Measurements from ENCODE around the gene SNAP23.

Gene SNAP23

GRCh38 chr15:42495361-42496212 lies at the start of gene SNAP23:
Gene SNAP23 (plus strand): TSS chr15:42495634. CDS start chr15:42511847, 16,213 bp downstream.
- no peaks in the 10 kb centered on the region for H3K9me3 Mint-ChIP-seq (ENCODE audit: low read depth)
- H3K4me3 Mint-ChIP-seq, result peak within 1 kb of the TSS; percentile 98
- no peaks in the 10 kb centered on the region for H3K27me3 Mint-ChIP-seq
- H3K27ac Mint-ChIP-seq, result peak within 1 kb of the TSS; percentile 91
- no peaks in the 10 kb centered on the region for H3K36me3 Mint-ChIP-seq
- peaks cover 75% of the 10 kb centered on the region for H3K4me1 Mint-ChIP-seq (ENCODE audit: low read depth)

GRCh38 chr15:42447599-42447998 lies 47.8 kb upstream of the SNAP23 start:
- Mint-ChIP-seq H3K9me3 (ENCODE audit: low read depth) (no peaks in the 10 kb centered on the region), H3K27me3 (no peaks in the 10 kb centered on the region), H3K4me1 (ENCODE audit: low read depth) (peaks cover 2% of the 10 kb centered on the region), H3K36me3 (peaks cover 21% of the 10 kb centered on the region), H3K27ac (no peak overlapping the region), H3K4me3 (no peak overlapping the region)

DNA sequence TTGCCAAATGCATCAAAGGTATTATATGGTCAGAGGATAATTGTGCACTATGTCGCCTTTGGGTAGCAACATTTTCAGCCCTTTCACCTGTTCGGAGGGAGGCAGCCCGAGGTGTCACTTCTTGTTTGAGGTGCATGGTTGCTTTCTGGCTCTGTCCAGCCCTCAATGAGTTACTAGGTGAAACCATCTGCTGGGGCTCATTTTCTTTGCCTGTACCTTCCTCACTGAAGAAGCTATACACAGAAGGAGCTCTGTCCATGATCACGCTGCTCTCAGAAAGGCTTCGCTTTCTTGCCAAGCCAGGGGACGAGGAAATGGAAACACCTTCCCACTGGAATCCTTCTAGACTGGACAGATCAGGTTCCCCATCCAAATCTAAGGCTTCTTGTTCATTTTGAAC lies 47.2 kb upstream of the SNAP23 start:
- peaks cover 21% of the 10 kb centered on the region for H3K36me3 Mint-ChIP-seq
- H3K27me3 Mint-ChIP-seq, result no peaks in the 10 kb centered on the region
- no peak overlapping the region for H3K27ac Mint-ChIP-seq
- H3K9me3 Mint-ChIP-seq (ENCODE audit: low read depth), result no peaks in the 10 kb centered on the region
- no peak overlapping the region for H3K4me3 Mint-ChIP-seq
- peaks cover 2% of the 10 kb centered on the region for H3K4me1 Mint-ChIP-seq (ENCODE audit: low read depth)

DNA sequence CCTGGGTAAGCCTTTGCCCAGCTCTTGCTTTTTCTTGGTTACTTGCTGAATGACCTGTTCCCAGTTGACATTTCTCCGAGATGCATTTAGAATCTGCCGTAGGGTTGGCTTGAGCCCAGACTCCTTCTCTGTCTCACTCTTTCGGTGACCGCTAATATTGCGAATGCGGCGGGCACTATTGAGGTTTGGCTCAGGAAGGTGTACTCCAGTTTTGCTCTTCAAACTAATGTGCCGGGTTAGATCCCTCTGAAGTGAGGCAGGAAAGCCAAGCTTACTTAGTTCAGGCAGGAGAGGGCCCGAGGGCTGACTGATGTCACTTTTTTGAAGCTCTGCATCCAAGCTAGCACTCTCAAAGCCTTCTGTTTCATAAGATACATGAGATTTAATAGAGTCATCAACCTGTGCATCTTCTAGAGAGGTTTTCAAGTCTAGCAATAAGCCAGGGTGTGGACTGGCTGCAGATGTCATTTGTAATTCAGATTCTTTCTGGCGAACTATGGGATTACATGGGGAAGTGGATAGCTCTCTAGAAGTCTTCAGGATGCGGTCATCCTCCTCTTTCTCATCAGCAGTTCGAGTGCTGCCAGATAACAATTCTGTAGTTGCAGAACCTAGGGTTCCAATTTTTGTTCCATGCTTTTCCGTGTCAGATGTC lies 45.5 kb upstream of the SNAP23 start:
- Mint-ChIP-seq H3K36me3 (peaks cover 21% of the 10 kb centered on the region), H3K9me3 (ENCODE audit: low read depth) (no peaks in the 10 kb centered on the region)

DNA sequence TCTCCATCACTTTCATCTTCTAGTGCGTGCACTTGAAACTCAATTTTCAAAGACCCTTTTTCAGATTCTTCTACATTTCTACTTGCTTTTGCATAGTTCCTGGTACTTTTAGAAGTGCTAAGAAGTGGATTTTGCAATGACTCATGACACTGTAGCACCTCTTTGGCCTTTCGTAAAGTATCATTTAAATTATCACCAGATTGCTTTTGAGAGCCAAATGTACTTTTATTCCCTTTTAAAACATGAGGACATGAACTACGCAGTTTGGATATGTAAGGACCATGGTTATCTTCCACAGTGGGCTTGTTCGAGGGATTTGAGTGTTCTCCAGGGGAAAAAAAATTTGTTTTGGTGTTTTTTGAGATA lies 45.0 kb upstream of the SNAP23 start:
- H3K4me1 Mint-ChIP-seq (ENCODE audit: low read depth), result peaks cover 2% of the 10 kb centered on the region
- no peaks in the 10 kb centered on the region for H3K27me3 Mint-ChIP-seq
- no peak overlapping the region for H3K27ac Mint-ChIP-seq
- no peaks in the 10 kb centered on the region for H3K9me3 Mint-ChIP-seq (ENCODE audit: low read depth)
- peaks cover 17% of the 10 kb centered on the region for H3K36me3 Mint-ChIP-seq
- no peak overlapping the region for H3K4me3 Mint-ChIP-seq

More for the DNA sequence above, 45.5 kb upstream of the SNAP23 start:
- H3K4me3 Mint-ChIP-seq, result no peak overlapping the region
- peaks cover 2% of the 10 kb centered on the region for H3K4me1 Mint-ChIP-seq (ENCODE audit: low read depth)
- no peaks in the 10 kb centered on the region for H3K27me3 Mint-ChIP-seq
- H3K27ac Mint-ChIP-seq, result no peak overlapping the region

- H3K4me3 Mint-ChIP-seq, result no peak overlapping the region
- H3K9me3 Mint-ChIP-seq (ENCODE audit: low read depth), result no peaks in the 10 kb centered on the region
- H3K36me3 Mint-ChIP-seq, result peaks cover 16% of the 10 kb centered on the region
- H3K27ac Mint-ChIP-seq, result no peak overlapping the region
- H3K27me3 Mint-ChIP-seq, result no peaks in the 10 kb centered on the region
- H3K4me1 Mint-ChIP-seq (ENCODE audit: low read depth), result peaks cover 7% of the 10 kb centered on the region
These were observed 41.6 kb upstream of the SNAP23 start for GRCh38 chr15:42453826-42454225.

DNA sequence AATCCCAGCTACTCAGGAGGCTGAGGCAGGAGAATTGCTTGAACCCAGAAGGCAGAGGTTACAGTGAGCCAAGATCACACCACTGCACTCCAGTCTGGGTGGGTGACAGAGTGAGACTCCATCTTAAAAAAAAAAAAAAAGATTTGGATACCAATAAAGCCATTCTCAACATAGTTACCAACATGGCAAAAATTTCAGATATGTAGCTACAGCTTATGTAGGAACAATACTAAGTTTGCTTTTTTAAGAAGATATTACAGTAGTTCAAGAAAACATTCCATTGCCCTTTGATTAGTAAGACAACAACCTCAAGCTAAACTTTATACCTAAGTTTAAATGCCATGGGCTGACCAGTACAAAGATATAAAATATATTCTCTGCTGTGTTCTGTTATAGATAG lies 38.9 kb upstream of the SNAP23 start:
- Mint-ChIP-seq H3K4me3 (no peak overlapping the region), H3K36me3 (peaks cover 5% of the 10 kb centered on the region), H3K4me1 (ENCODE audit: low read depth) (peaks cover 10% of the 10 kb centered on the region), H3K27ac (no peak overlapping the region), H3K27me3 (no peaks in the 10 kb centered on the region), H3K9me3 (ENCODE audit: low read depth) (no peaks in the 10 kb centered on the region)

DNA sequence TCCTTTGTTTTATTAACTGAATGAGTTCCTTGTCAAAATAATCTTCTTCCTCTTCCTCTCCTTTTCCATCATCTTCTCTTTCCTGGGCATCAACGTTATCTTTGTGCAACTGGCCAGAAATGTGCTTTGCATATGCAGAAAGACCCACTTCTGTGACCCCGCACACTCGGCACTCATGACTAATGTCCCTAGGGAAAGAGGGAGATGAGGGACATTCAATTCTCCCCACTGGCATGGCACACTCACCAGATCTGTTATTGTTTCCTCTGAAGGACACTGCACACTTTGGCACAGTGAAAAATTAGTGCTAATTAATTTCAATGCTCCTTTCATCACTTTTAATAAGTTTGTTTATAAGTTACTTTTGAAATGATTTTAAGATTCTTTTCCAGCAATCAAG lies 38.5 kb upstream of the SNAP23 start:
- Mint-ChIP-seq H3K27ac (no peak overlapping the region), H3K4me3 (no peak overlapping the region), H3K9me3 (ENCODE audit: low read depth) (no peaks in the 10 kb centered on the region), H3K36me3 (peaks cover 3% of the 10 kb centered on the region), H3K4me1 (ENCODE audit: low read depth) (peaks cover 13% of the 10 kb centered on the region), H3K27me3 (no peaks in the 10 kb centered on the region)

- H3K4me3 Mint-ChIP-seq, result no peak overlapping the region
- H3K27ac Mint-ChIP-seq, result no peak overlapping the region
- no peaks in the 10 kb centered on the region for H3K27me3 Mint-ChIP-seq
- no peaks in the 10 kb centered on the region for H3K9me3 Mint-ChIP-seq (ENCODE audit: low read depth)
- H3K36me3 Mint-ChIP-seq, result peaks cover 3% of the 10 kb centered on the region
- peaks cover 13% of the 10 kb centered on the region for H3K4me1 Mint-ChIP-seq (ENCODE audit: low read depth)
These were observed 37.7 kb upstream of the SNAP23 start for GRCh38 chr15:42457445-42458442.

GRCh38 chr15:42461261-42461660 lies 34.2 kb upstream of the SNAP23 start:
- Mint-ChIP-seq H3K4me3 (no peak overlapping the region), H3K36me3 (peaks cover 9% of the 10 kb centered on the region), H3K9me3 (ENCODE audit: low read depth) (no peaks in the 10 kb centered on the region), H3K27ac (no peak overlapping the region), H3K27me3 (no peaks in the 10 kb centered on the region), H3K4me1 (ENCODE audit: low read depth) (peaks cover 13% of the 10 kb centered on the region)

GRCh38 chr15:42465520-42466259 lies 29.7 kb upstream of the SNAP23 start:
- H3K9me3 Mint-ChIP-seq (ENCODE audit: low read depth), result no peaks in the 10 kb centered on the region
- peaks cover 11% of the 10 kb centered on the region for H3K36me3 Mint-ChIP-seq
- H3K27ac Mint-ChIP-seq, result no peak overlapping the region
- no peaks in the 10 kb centered on the region for H3K27me3 Mint-ChIP-seq
- H3K4me1 Mint-ChIP-seq (ENCODE audit: low read depth), result peaks cover 9% of the 10 kb centered on the region
- no peak overlapping the region for H3K4me3 Mint-ChIP-seq

GRCh38 chr15:42471002-42471401 lies 24.4 kb upstream of the SNAP23 start:
- Mint-ChIP-seq H3K9me3 (ENCODE audit: low read depth) (no peaks in the 10 kb centered on the region), H3K27me3 (no peaks in the 10 kb centered on the region), H3K36me3 (peaks cover 8% of the 10 kb centered on the region), H3K27ac (no peak overlapping the region), H3K4me3 (no peak overlapping the region), H3K4me1 (ENCODE audit: low read depth) (peaks cover 1% of the 10 kb centered on the region)

DNA sequence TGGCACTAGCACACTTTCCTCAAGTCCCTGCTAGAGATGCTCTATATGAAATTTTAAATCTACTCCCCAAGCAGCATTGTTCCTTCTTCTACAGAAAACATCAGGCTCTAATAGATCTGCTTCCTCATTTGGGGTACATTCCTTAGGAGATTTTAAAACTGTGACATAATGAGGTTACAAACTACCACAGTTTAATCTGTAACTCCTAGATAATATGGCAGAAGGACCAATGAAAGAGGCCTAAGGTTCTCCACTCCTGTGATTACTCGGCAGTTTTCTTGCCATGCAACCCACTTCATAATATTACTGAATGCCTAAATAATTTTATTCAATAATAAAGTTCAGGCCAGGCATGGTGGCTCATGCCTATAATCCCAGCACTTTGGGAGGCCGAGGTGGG lies 20.6 kb upstream of the SNAP23 start:
- H3K4me1 Mint-ChIP-seq (ENCODE audit: low read depth), result peaks cover 4% of the 10 kb centered on the region
- no peak overlapping the region for H3K4me3 Mint-ChIP-seq
- H3K9me3 Mint-ChIP-seq (ENCODE audit: low read depth), result no peaks in the 10 kb centered on the region
- peaks cover 4% of the 10 kb centered on the region for H3K36me3 Mint-ChIP-seq
- H3K27me3 Mint-ChIP-seq, result no peaks in the 10 kb centered on the region
- peak overlapping the region; percentile 61 for H3K27ac Mint-ChIP-seq

GRCh38 chr15:42482701-42483100 lies 12.7 kb upstream of the SNAP23 start:
- peaks cover 17% of the 10 kb centered on the region for H3K4me1 Mint-ChIP-seq (ENCODE audit: low read depth)
- H3K9me3 Mint-ChIP-seq (ENCODE audit: low read depth), result no peaks in the 10 kb centered on the region
- H3K4me3 Mint-ChIP-seq, result no peak overlapping the region
- H3K36me3 Mint-ChIP-seq, result peaks cover 3% of the 10 kb centered on the region
- H3K27ac Mint-ChIP-seq, result no peak overlapping the region
- no peaks in the 10 kb centered on the region for H3K27me3 Mint-ChIP-seq
